Endodermal cell (in vitro differentiated cells): Measurements from ENCODE around the gene SMARCA4. TPM values are rescaled to one million over a fixed set of nuclear protein-coding genes. Genes with fewer than 3 reads are reported as not detected.
A peak's percentile ranks its signal among the peaks of the same experiment; 100 is the strongest.

Experiments
- DNase-seq: peaks from one replicate; pipeline ENCODE4 v3.0.0-alpha.2; 2017
- H3K27ac ChIP-seq: 2 replicates; pipeline ENCODE4 v1.5.1; 2013; ENCODE audit warnings: mild to moderate bottlenecking, low read depth, low read length, moderate library complexity
- H3K27me3 ChIP-seq: 2 replicates; pipeline ENCODE4 v1.6.1; 2013; ENCODE audit warnings: mild to moderate bottlenecking, low read length, moderate library complexity; ENCODE audit not compliant: insufficient read depth, control insufficient read depth, poor library complexity, severe bottlenecking
- H3K36me3 ChIP-seq: 2 replicates; pipeline ENCODE4 v1.7.0; 2013; ENCODE audit warnings: mild to moderate bottlenecking, low read length, moderate library complexity; ENCODE audit not compliant: control insufficient read depth, insufficient read depth
- H3K4me1 ChIP-seq: one replicate; pipeline ENCODE4 v1.7.0; 2013; ENCODE audit warnings: low read length; ENCODE audit not compliant: control insufficient read depth, insufficient read depth
- H3K4me3 ChIP-seq: 2 replicates; pipeline ENCODE4 v1.5.1; 2013; ENCODE audit warnings: mild to moderate bottlenecking, low read length, moderate library complexity
- H3K9ac ChIP-seq: 2 replicates; pipeline ENCODE4 v1.6.1; 2013; ENCODE audit warnings: mild to moderate bottlenecking, low read length, moderate library complexity; ENCODE audit not compliant: poor library complexity, severe bottlenecking; ENCODE audit errors: extremely low read depth
- H3K9me3 ChIP-seq: 2 replicates; pipeline ENCODE4 v1.6.1; 2013; ENCODE audit warnings: mild to moderate bottlenecking, low read length, moderate library complexity; ENCODE audit not compliant: control insufficient read depth
- H3K27ac Mint-ChIP-seq: 2 replicates; pipeline ENCODE4 v1.8.0; 2020; ENCODE audit warnings: mixed read lengths
- H3K27me3 Mint-ChIP-seq: 2 replicates; pipeline ENCODE4 v1.8.0; 2021; ENCODE audit warnings: mild to moderate bottlenecking, mixed read lengths; ENCODE audit not compliant: insufficient read depth
- H3K36me3 Mint-ChIP-seq: 2 replicates; pipeline ENCODE4 v1.8.0; 2020; ENCODE audit warnings: low read depth, mixed read lengths
- H3K4me1 Mint-ChIP-seq: 2 replicates; pipeline ENCODE4 v1.8.0; 2020; ENCODE audit warnings: mixed read lengths
- H3K4me3 Mint-ChIP-seq: 2 replicates; pipeline ENCODE4 v1.8.0; 2020; ENCODE audit warnings: mild to moderate bottlenecking, moderate library complexity, mixed read lengths
- H3K9me3 Mint-ChIP-seq: 2 replicates; pipeline ENCODE4 v1.8.0; 2020; ENCODE audit warnings: mild to moderate bottlenecking, mixed read lengths
- CTCF ChIP-seq: fragments of 200-600 bp; sonication (generic); conservative IDR thresholded peaks from 2 replicates; pipeline ENCODE4 v1.5.0; 2021; ENCODE audit warnings: antibody characterized with exemption, mild to moderate bottlenecking
- WGBS, 2 experiments: methylation state at CpG; one replicate each; pipeline versions ENCODE4 v1.1.5 to v1.1.7; 2013; ENCODE audit warnings: missing lambda C conversion rate in 2 of 2, mixed read lengths in 1 of 2; ENCODE audit not compliant: insufficient coverage in 1 of 2, insufficient read length in 1 of 2; 5-methylcytosine and 5-hydroxymethylcytosine counted together
- total RNA-seq, 2 donors: library from RNA; stranded (reverse); fragmentation: NEBNext Ultra II Directional in 1 of 2; extraction: Animal tissue kit (Norgen Biotek cat#: 25700) in 1 of 2; gene quantifications; 2 replicates in 1 of 2; 3 replicates in 1 of 2; pipeline ENCODE4 v1.2.1, GENCODE V29; 2021

The SMARCA4 gene
- total RNA-seq, 2 donors from 2014 or later, result 290 to 292 TPM

GRCh38 chr19:11041966-11042627 is 81.3 kb downstream of the SMARCA4 start:
- no peak overlapping the region for H3K4me3 ChIP-seq
- no peak overlapping the region for H3K9ac ChIP-seq
- no peak for TF ChIP-seq CTCF
- Mint-ChIP-seq H3K36me3 (peaks cover 78% of the 10 kb centered on the region), H3K9me3 (no peaks in the 10 kb centered on the region), H3K27ac (peak overlapping the region; percentile 75), H3K27me3 (no peaks in the 10 kb centered on the region), H3K4me1 (no peaks in the 10 kb centered on the region), H3K4me3 (no peak overlapping the region)
- peaks cover 76% of the 10 kb centered on the region for H3K36me3 ChIP-seq
- DNase-seq, result no peak
- H3K27me3 ChIP-seq, result no peaks in the 10 kb centered on the region
- H3K4me1 ChIP-seq, result no peaks in the 10 kb centered on the region
- H3K27ac ChIP-seq, result no peak overlapping the region
- WGBS, 2 experiments, result 90 to 97% methylated on average over 6 to 13 of the region's 13 CpGs
- no peaks in the 10 kb centered on the region for H3K9me3 ChIP-seq

GRCh38 chr19:11044431-11044830 is 83.6 kb downstream of the SMARCA4 start:
- peaks cover 75% of the 10 kb centered on the region for H3K36me3 Mint-ChIP-seq
- no peak overlapping the region for H3K27ac ChIP-seq

GRCh38 chr19:11045536-11045935 is 84.7 kb downstream of the SMARCA4 start:
- no peak overlapping the region for H3K27ac Mint-ChIP-seq
- no peaks in the 10 kb centered on the region for H3K4me1 Mint-ChIP-seq
- Histone ChIP-seq H3K4me3 (no peak overlapping the region), H3K27me3 (no peaks in the 10 kb centered on the region), H3K9ac (no peak overlapping the region), H3K36me3 (peaks cover 74% of the 10 kb centered on the region), H3K27ac (no peak overlapping the region), H3K9me3 (no peaks in the 10 kb centered on the region), H3K4me1 (no peaks in the 10 kb centered on the region)
- no peak for DNase-seq
- H3K36me3 Mint-ChIP-seq, result peaks cover 76% of the 10 kb centered on the region
- WGBS, 2 experiments, result 95 to 98% methylated on average over 4 of the region's 4 CpGs
- no peaks in the 10 kb centered on the region for H3K9me3 Mint-ChIP-seq
- no peak overlapping the region for H3K4me3 Mint-ChIP-seq
- TF ChIP-seq CTCF, result no peak
- H3K27me3 Mint-ChIP-seq, result no peaks in the 10 kb centered on the region

More at GRCh38 chr19:11044431-11044830, 83.6 kb downstream of the SMARCA4 start:
- no peaks in the 10 kb centered on the region for H3K4me1 ChIP-seq
- H3K4me3 ChIP-seq, result no peak overlapping the region
- 98 to 99% methylated on average over 10 of the region's 10 CpGs for WGBS, 2 experiments
- peaks cover 65% of the 10 kb centered on the region for H3K36me3 ChIP-seq
- no peaks in the 10 kb centered on the region for H3K27me3 Mint-ChIP-seq
- no peaks in the 10 kb centered on the region for H3K9me3 ChIP-seq
- no peak overlapping the region for H3K27ac Mint-ChIP-seq
- no peak overlapping the region for H3K4me3 Mint-ChIP-seq
- no peak for DNase-seq
- no peaks in the 10 kb centered on the region for H3K4me1 Mint-ChIP-seq
- no peaks in the 10 kb centered on the region for H3K27me3 ChIP-seq
- H3K9ac ChIP-seq, result no peak overlapping the region
- no peaks in the 10 kb centered on the region for H3K9me3 Mint-ChIP-seq
- TF ChIP-seq CTCF, result no peak
